ENCODE results near the gene ATG5.

The ATG5 gene

DNA sequence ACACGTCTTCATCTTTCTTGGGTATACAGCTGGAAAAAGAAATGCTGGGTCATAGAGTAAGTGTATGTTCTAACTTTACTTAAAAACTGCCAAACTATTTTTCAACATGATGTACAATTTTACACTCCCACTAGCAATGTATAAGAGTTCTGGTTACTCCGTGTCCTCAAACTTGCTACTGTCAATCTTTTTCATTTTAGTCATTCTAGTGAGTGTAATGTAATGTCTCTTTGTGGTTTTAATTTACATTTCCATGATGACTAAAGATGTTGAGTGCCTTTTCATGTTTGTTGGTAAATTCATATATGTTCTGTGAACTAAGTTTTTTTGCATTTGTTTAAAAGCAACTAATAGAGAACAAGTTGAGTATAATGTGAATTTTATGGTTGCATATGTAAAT is 43.9 kb downstream of the ATG5 start:
- no peak for TF ChIP-seq ARNTL (CRISPR knock-in tag; IDR thresholded peaks at IDR 0.05; ENCODE audit: borderline replicate concordance, low read depth)
- no peak for TF ChIP-seq ZC3H10 (CRISPR knock-in tag; IDR thresholded peaks at IDR 0.05)
- TF ChIP-seq PPARA (CRISPR knock-in tag; IDR thresholded peaks at IDR 0.05; ENCODE audit: borderline replicate concordance) = no peak
- TF ChIP-seq, protein P1, sequence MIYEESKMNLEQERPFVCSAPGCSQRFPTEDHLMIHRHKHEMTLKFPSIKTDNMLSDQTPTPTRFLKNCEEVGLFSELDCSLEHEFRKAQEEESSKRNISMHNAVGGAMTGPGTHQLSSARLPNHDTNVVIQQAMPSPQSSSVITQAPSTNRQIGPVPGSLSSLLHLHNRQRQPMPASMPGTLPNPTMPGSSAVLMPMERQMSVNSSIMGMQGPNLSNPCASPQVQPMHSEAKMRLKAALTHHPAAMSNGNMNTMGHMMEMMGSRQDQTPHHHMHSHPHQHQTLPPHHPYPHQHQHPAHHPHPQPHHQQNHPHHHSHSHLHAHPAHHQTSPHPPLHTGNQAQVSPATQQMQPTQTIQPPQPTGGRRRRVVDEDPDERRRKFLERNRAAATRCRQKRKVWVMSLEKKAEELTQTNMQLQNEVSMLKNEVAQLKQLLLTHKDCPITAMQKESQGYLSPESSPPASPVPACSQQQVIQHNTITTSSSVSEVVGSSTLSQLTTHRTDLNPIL (CRISPR knock-in tag; IDR thresholded peaks at IDR 0.05; ENCODE audit: low read depth) = no peak
- peak; percentile 16; the same call in 2 of the 3 replicates for ATAC-seq

DNA sequence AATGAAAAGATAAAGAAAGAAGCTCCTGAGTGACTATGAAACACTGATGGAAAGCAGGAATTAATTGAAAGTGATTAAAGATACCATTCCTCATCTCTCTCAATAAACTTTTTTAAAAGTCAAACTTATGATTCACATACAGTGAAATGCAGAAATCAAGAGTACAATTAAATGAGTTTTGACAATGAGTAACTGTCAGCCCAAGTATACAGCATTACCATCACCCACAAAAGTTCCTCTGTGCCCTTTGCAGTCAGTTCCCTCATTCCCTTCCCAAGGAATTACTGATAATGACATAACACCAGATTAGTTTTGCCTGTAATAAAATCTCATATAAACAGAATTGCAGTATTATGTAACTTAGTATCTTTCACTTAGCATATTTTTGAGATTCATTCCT is 44.5 kb downstream of the ATG5 start:
- TF ChIP-seq ZC3H10 (CRISPR knock-in tag; IDR thresholded peaks at IDR 0.05) (peak; percentile 5; the same call in 1 of the 2 replicates), RARB (CRISPR knock-in tag; IDR thresholded peaks at IDR 0.05) (no peak), ISL1 (CRISPR knock-in tag; IDR thresholded peaks at IDR 0.05) (peak; percentile 64), SNAI2 (CRISPR knock-in tag; IDR thresholded peaks at IDR 0.05) (no peak), ESRRG (CRISPR knock-in tag; IDR thresholded peaks at IDR 0.05) (no peak)
- peak; percentile 59 for ATAC-seq

DNA sequence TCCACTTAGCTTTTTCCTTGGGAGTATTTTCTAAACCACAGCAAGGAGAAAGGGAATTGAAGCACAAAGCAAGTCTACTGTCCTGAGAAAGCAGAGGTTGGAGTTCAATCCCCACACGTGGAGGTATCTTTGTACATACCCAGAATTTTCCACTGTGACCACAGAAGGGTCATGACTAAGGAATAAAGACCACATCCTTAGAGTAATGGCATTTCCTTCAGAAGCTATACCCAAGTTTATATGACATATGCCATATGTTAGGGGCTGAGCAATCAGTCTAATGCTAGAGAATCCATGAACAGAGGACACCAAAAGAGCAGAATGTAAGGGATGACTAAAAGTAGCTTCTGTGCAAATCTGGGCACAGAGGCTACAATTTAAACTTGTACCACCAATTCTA is 46.4 kb downstream of the ATG5 start:
- TF ChIP-seq ZFP3 (CRISPR knock-in tag; IDR thresholded peaks at IDR 0.05) = no peak
- ATAC-seq = peak; percentile 69

DNA sequence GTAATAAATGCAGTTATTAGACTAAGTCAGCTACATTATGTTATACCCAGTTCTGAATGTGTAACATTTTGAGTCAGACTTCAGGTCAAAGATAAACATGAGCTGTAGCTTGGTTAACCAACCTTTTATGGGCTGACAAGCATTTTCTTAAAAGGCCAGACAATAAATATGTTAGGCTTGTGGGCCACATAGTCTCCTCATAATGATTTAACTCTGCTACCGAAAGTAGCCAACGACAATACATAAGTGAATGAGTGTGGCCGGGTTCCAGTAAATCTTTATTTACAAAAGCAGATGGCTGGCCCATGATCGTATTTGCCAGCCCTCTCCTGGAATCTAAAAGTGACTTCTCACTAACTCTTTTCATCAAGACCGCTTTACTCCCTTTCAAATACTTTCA is 49.9 kb downstream of the ATG5 start:
- no peak for ATAC-seq
- no peak for TF ChIP-seq ZFP3 (CRISPR knock-in tag; IDR thresholded peaks at IDR 0.05)
- TF ChIP-seq ZNF8 (CRISPR knock-in tag; IDR thresholded peaks at IDR 0.05) = no peak
- no peak for TF ChIP-seq TCF4 (CRISPR knock-in tag; IDR thresholded peaks at IDR 0.05; ENCODE audit: borderline replicate concordance)

DNA sequence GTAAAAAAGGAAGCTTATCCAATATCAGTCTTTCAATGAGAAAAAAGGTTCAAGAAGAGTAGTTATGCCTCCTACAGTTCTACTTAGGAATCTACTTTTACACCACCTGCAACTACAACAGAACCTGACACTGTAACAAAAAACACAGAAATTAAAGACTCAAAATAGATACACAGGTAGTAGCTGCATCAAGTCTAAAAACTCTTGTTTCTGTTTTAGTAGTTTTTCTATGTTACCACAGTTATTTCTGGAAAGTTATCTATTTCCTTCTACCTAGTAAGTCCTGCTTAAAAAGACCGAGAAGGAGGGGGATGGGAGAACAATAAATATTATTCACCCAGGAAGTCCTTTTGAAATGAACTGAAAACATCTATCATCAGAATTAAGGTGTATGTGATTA is 52.5 kb downstream of the ATG5 start:
- no peak for ATAC-seq
- TF ChIP-seq ZNF70 (CRISPR knock-in tag; IDR thresholded peaks at IDR 0.05) (no peak), ZFP30 (CRISPR knock-in tag; IDR thresholded peaks at IDR 0.05) (no peak), SNAI2 (CRISPR knock-in tag; IDR thresholded peaks at IDR 0.05) (no peak), TOX (CRISPR knock-in tag; IDR thresholded peaks at IDR 0.05; ENCODE audit: borderline replicate concordance) (no peak), OSR1 (CRISPR knock-in tag; IDR thresholded peaks at IDR 0.05) (no peak), ZFP3 (CRISPR knock-in tag; IDR thresholded peaks at IDR 0.05) (no peak), ZNF8 (CRISPR knock-in tag; IDR thresholded peaks at IDR 0.05) (no peak), ISL1 (CRISPR knock-in tag; IDR thresholded peaks at IDR 0.05) (no peak), ARNTL (CRISPR knock-in tag; IDR thresholded peaks at IDR 0.05; ENCODE audit: borderline replicate concordance, low read depth) (no peak), TCF4 (CRISPR knock-in tag; IDR thresholded peaks at IDR 0.05; ENCODE audit: borderline replicate concordance) (no peak), CSDC2 (CRISPR knock-in tag; IDR thresholded peaks at IDR 0.05) (no peak), PPARA (CRISPR knock-in tag; IDR thresholded peaks at IDR 0.05; ENCODE audit: borderline replicate concordance) (no peak), RARB (CRISPR knock-in tag; IDR thresholded peaks at IDR 0.05) (no peak), ESRRG (CRISPR knock-in tag; IDR thresholded peaks at IDR 0.05) (no peak)
- TF ChIP-seq, protein P1 (CRISPR knock-in tag; IDR thresholded peaks at IDR 0.05; ENCODE audit: low read depth) = no peak
- TF ChIP-seq, protein P2, sequence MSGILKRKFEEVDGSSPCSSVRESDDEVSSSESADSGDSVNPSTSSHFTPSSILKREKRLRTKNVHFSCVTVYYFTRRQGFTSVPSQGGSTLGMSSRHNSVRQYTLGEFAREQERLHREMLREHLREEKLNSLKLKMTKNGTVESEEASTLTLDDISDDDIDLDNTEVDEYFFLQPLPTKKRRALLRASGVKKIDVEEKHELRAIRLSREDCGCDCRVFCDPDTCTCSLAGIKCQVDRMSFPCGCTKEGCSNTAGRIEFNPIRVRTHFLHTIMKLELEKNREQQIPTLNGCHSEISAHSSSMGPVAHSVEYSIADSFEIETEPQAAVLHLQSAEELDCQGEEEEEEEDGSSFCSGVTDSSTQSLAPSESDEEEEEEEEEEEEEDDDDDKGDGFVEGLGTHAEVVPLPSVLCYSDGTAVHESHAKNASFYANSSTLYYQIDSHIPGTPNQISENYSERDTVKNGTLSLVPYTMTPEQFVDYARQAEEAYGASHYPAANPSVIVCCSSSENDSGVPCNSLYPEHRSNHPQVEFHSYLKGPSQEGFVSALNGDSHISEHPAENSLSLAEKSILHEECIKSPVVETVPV (CRISPR knock-in tag; IDR thresholded peaks at IDR 0.05) = no peak
- TF ChIP-seq, protein P3, sequence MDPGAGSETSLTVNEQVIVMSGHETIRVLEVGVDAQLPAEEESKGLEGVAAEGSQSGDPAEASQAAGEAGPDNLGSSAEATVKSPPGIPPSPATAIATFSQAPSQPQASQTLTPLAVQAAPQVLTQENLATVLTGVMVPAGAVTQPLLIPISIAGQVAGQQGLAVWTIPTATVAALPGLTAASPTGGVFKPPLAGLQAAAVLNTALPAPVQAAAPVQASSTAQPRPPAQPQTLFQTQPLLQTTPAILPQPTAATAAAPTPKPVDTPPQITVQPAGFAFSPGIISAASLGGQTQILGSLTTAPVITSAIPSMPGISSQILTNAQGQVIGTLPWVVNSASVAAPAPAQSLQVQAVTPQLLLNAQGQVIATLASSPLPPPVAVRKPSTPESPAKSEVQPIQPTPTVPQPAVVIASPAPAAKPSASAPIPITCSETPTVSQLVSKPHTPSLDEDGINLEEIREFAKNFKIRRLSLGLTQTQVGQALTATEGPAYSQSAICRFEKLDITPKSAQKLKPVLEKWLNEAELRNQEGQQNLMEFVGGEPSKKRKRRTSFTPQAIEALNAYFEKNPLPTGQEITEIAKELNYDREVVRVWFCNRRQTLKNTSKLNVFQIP (CRISPR knock-in tag; IDR thresholded peaks at IDR 0.05; ENCODE audit: borderline replicate concordance, low read depth) = no peak

DNA sequence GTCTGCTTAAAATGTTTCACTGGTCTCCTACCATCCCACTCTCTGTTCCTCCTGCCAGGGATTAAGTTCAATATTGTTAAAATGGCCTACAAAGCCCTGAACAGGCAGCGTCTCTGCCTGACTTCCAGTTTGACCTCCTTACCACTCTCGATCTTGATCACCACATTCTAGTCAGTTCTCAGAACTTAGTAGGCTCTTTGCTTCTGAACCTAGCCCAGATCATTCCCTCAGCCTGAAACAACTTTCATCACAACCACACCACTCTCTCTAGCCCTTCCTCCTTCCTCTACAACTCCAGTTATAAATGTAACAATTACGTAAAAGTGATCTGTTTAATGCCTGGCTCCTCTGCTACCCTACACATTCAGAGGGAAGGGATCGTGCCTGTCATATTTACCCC is 53.3 kb downstream of the ATG5 start:
- TF ChIP-seq ZNF70 (CRISPR knock-in tag; IDR thresholded peaks at IDR 0.05) = no peak
- TF ChIP-seq, protein P4, sequence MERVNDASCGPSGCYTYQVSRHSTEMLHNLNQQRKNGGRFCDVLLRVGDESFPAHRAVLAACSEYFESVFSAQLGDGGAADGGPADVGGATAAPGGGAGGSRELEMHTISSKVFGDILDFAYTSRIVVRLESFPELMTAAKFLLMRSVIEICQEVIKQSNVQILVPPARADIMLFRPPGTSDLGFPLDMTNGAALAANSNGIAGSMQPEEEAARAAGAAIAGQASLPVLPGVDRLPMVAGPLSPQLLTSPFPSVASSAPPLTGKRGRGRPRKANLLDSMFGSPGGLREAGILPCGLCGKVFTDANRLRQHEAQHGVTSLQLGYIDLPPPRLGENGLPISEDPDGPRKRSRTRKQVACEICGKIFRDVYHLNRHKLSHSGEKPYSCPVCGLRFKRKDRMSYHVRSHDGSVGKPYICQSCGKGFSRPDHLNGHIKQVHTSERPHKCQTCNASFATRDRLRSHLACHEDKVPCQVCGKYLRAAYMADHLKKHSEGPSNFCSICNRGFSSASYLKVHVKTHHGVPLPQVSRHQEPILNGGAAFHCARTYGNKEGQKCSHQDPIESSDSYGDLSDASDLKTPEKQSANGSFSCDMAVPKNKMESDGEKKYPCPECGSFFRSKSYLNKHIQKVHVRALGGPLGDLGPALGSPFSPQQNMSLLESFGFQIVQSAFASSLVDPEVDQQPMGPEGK (CRISPR knock-in tag; IDR thresholded peaks at IDR 0.05; ENCODE audit: borderline replicate concordance) = no peak
- no peak for TF ChIP-seq ZFP30 (CRISPR knock-in tag; IDR thresholded peaks at IDR 0.05)
- no peak for TF ChIP-seq ARNTL (CRISPR knock-in tag; IDR thresholded peaks at IDR 0.05; ENCODE audit: borderline replicate concordance, low read depth)
- TF ChIP-seq, protein P1 (CRISPR knock-in tag; IDR thresholded peaks at IDR 0.05; ENCODE audit: low read depth) = no peak
- ATAC-seq = no peak

All from SK-N-SH treated with all-trans-retinoic acid at 6 μM for 48 hours (cell line).